ENCODE measurements around the gene IPO5.

IPO5 gene

GRCh38 chr13:98022210-98022609 is 68.7 kb downstream of the IPO5 start:
- no peak overlapping the region for H4K8ac ChIP-seq (ENCODE audit: low read depth, low read length)
- H3K4me1 ChIP-seq (ENCODE audit: control insufficient read depth in 2 of 2, insufficient read depth in 1 of 2, low read depth in 1 of 2, low read length in 2 of 2), result peaks cover 0 to 18% of the 10 kb centered on the region in 2 donors
- H3K9me3 ChIP-seq (replicated peaks in 1 of 2; ENCODE audit: control insufficient read depth in 2 of 2, insufficient read depth in 1 of 2, low read depth in 1 of 2, low read length in 2 of 2), result no peaks in the 10 kb centered on the region
- H3K4ac ChIP-seq (ENCODE audit: low read length), result no peak overlapping the region
- no peak overlapping the region for H3K23ac ChIP-seq (ENCODE audit: low read depth, low read length, poor library complexity)
- no peak overlapping the region for H3K18ac ChIP-seq (ENCODE audit: low read length)
- no peak overlapping the region for H2BK12ac ChIP-seq (ENCODE audit: low read length)
- H3K36me3 ChIP-seq (replicated peaks in 1 of 2; ENCODE audit: control insufficient read depth in 2 of 2, insufficient read depth in 2 of 2, low read length in 2 of 2), result peaks cover 25 to 77% of the 10 kb centered on the region in 2 donors
- no peak overlapping the region for H2BK120ac ChIP-seq (ENCODE audit: low read depth, low read length)
- WGBS, 2 donors (ENCODE audit: extremely low coverage in 2 of 2, insufficient read length in 2 of 2, insufficient replicate concordance in 1 of 2), result no CpG with 5 or more reads among the region's 1 CpG
- H2BK5ac ChIP-seq (ENCODE audit: low read length), result no peak overlapping the region
- H2AK5ac ChIP-seq (ENCODE audit: low read depth, low read length), result no peak overlapping the region
- H4K91ac ChIP-seq (ENCODE audit: low read depth, low read length, poor library complexity), result no peak overlapping the region
- no peak overlapping the region for H3K4me2 ChIP-seq (ENCODE audit: insufficient read depth, low read length, poor library complexity, severe bottlenecking)
- DNase-seq (ENCODE audit: low spot score), result no peak
- no peak overlapping the region for H3K4me3 ChIP-seq (ENCODE audit: low read length in 2 of 2)
- no peaks in the 10 kb centered on the region for H3K79me1 ChIP-seq (ENCODE audit: low read depth, low read length)
- no peak overlapping the region for H3K9ac ChIP-seq (ENCODE audit: low read depth, low read length, poor library complexity)
- no peaks in the 10 kb centered on the region for H3K27me3 ChIP-seq (ENCODE audit: control insufficient read depth in 3 of 3, insufficient read depth in 3 of 3, low read depth in 1 of 3, low read length in 3 of 3)
- H3K14ac ChIP-seq (ENCODE audit: low read length), result no peak overlapping the region
- no peak overlapping the region for H3K27ac ChIP-seq (replicated peaks; ENCODE audit: low read length)
- no peak overlapping the region for H2AFZ ChIP-seq (ENCODE audit: low read length)
- no peak overlapping the region for H2BK15ac ChIP-seq (ENCODE audit: low read length)

- H3K4me2 ChIP-seq (ENCODE audit: insufficient read depth, low read length, poor library complexity, severe bottlenecking), result no peak overlapping the region
- no peak overlapping the region for H2BK12ac ChIP-seq (ENCODE audit: low read length)
- no peak overlapping the region for H2BK5ac ChIP-seq (ENCODE audit: low read length)
- no peak overlapping the region for H4K91ac ChIP-seq (ENCODE audit: low read depth, low read length, poor library complexity)
- H2AFZ ChIP-seq (ENCODE audit: low read length), result no peak overlapping the region
- H3K27me3 ChIP-seq (ENCODE audit: control insufficient read depth in 3 of 3, insufficient read depth in 3 of 3, low read depth in 1 of 3, low read length in 3 of 3), result no peaks in the 10 kb centered on the region
- H2BK15ac ChIP-seq (ENCODE audit: low read length), result no peak overlapping the region
- no peaks in the 10 kb centered on the region for H3K79me1 ChIP-seq (ENCODE audit: low read depth, low read length)
- H3K9me3 ChIP-seq (replicated peaks in 1 of 2; ENCODE audit: control insufficient read depth in 2 of 2, insufficient read depth in 1 of 2, low read depth in 1 of 2, low read length in 2 of 2), result no peaks in the 10 kb centered on the region
- no peak for DNase-seq (ENCODE audit: low spot score)
- no peak overlapping the region for H3K14ac ChIP-seq (ENCODE audit: low read length)
- no peak overlapping the region for H3K4me3 ChIP-seq (ENCODE audit: low read length in 2 of 2)
- H3K4me1 ChIP-seq (ENCODE audit: control insufficient read depth in 2 of 2, insufficient read depth in 1 of 2, low read depth in 1 of 2, low read length in 2 of 2), result peaks cover 0 to 18% of the 10 kb centered on the region in 2 donors
- H4K8ac ChIP-seq (ENCODE audit: low read depth, low read length), result no peak overlapping the region
- H2AK5ac ChIP-seq (ENCODE audit: low read depth, low read length), result no peak overlapping the region
- no peak overlapping the region for H2BK120ac ChIP-seq (ENCODE audit: low read depth, low read length)
- peaks cover 6 to 43% of the 10 kb centered on the region in 2 donors for H3K36me3 ChIP-seq (replicated peaks in 1 of 2; ENCODE audit: control insufficient read depth in 2 of 2, insufficient read depth in 2 of 2, low read length in 2 of 2)
- no peak overlapping the region for H3K27ac ChIP-seq (replicated peaks; ENCODE audit: low read length)
- no peak overlapping the region for H3K18ac ChIP-seq (ENCODE audit: low read length)
- no peak overlapping the region for H3K9ac ChIP-seq (ENCODE audit: low read depth, low read length, poor library complexity)
- no CpG with 5 or more reads among the region's 7 CpGs for WGBS, 2 donors (ENCODE audit: extremely low coverage in 2 of 2, insufficient read length in 2 of 2, insufficient replicate concordance in 1 of 2)
- no peak overlapping the region for H3K23ac ChIP-seq (ENCODE audit: low read depth, low read length, poor library complexity)
- no peak overlapping the region for H3K4ac ChIP-seq (ENCODE audit: low read length)
These were observed 72.1 kb downstream of the IPO5 start for GRCh38 chr13:98025480-98026025.

DNA sequence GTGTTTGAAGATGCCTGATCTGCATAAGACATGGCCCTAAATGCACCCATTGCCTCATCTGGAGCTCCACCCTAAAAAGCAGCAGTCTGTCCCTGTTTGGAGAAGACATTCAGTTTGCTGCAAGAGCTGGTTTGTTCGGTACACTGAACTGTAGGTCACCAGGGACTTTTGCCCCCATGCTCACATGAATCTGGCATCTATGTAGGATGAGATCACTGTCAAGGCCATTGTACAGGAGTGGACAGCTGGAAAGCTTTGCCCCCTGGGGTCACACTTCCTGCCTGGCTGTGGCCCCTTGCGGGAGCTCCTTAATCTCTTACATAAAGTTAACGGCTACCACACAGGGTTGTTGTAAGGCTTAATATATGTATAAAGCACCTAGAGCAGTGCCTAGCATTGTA is 73.0 kb downstream of the IPO5 start:
- Histone ChIP-seq H3K4me1 (ENCODE audit: control insufficient read depth in 2 of 2, insufficient read depth in 1 of 2, low read depth in 1 of 2, low read length in 2 of 2) (peaks cover 0 to 22% of the 10 kb centered on the region in 2 donors), H3K9me3 (replicated peaks in 1 of 2; ENCODE audit: control insufficient read depth in 2 of 2, insufficient read depth in 1 of 2, low read depth in 1 of 2, low read length in 2 of 2) (no peaks in the 10 kb centered on the region), H3K27ac (replicated peaks; ENCODE audit: low read length) (no peak overlapping the region), H3K27me3 (ENCODE audit: control insufficient read depth in 3 of 3, insufficient read depth in 3 of 3, low read depth in 1 of 3, low read length in 3 of 3) (no peaks in the 10 kb centered on the region), H2BK120ac (ENCODE audit: low read depth, low read length) (no peak overlapping the region), H3K18ac (ENCODE audit: low read length) (no peak overlapping the region), H4K91ac (ENCODE audit: low read depth, low read length, poor library complexity) (no peak overlapping the region), H4K8ac (ENCODE audit: low read depth, low read length) (no peak overlapping the region), H3K23ac (ENCODE audit: low read depth, low read length, poor library complexity) (no peak overlapping the region), H2AK5ac (ENCODE audit: low read depth, low read length) (no peak overlapping the region), H2BK12ac (ENCODE audit: low read length) (no peak overlapping the region), H3K4ac (ENCODE audit: low read length) (no peak overlapping the region), H2BK5ac (ENCODE audit: low read length) (no peak overlapping the region), H3K36me3 (replicated peaks in 1 of 2; ENCODE audit: control insufficient read depth in 2 of 2, insufficient read depth in 2 of 2, low read length in 2 of 2) (peaks cover 4 to 34% of the 10 kb centered on the region in 2 donors), H3K4me3 (ENCODE audit: low read length in 2 of 2) (no peak overlapping the region), H3K9ac (ENCODE audit: low read depth, low read length, poor library complexity) (no peak overlapping the region), H3K79me1 (ENCODE audit: low read depth, low read length) (no peaks in the 10 kb centered on the region), H3K4me2 (ENCODE audit: insufficient read depth, low read length, poor library complexity, severe bottlenecking) (no peak overlapping the region), H2BK15ac (ENCODE audit: low read length) (no peak overlapping the region), H3K14ac (ENCODE audit: low read length) (no peak overlapping the region), H2AFZ (ENCODE audit: low read length) (no peak overlapping the region)
- WGBS, 2 donors (ENCODE audit: extremely low coverage in 2 of 2, insufficient read length in 2 of 2, insufficient replicate concordance in 1 of 2), result no CpG with 5 or more reads among the region's 3 CpGs
- DNase-seq (ENCODE audit: low spot score), result no peak

- H3K27me3 ChIP-seq (ENCODE audit: control insufficient read depth in 3 of 3, insufficient read depth in 3 of 3, low read depth in 1 of 3, low read length in 3 of 3), result no peaks in the 10 kb centered on the region
- no peak overlapping the region for H2BK120ac ChIP-seq (ENCODE audit: low read depth, low read length)
- no peak overlapping the region for H2AK5ac ChIP-seq (ENCODE audit: low read depth, low read length)
- no peak overlapping the region for H3K4ac ChIP-seq (ENCODE audit: low read length)
- H3K36me3 ChIP-seq (replicated peaks in 1 of 2; ENCODE audit: control insufficient read depth in 2 of 2, insufficient read depth in 2 of 2, low read length in 2 of 2), result no peaks in the 10 kb centered on the region
- H3K4me2 ChIP-seq (ENCODE audit: insufficient read depth, low read length, poor library complexity, severe bottlenecking), result no peak overlapping the region
- H2BK15ac ChIP-seq (ENCODE audit: low read length), result no peak overlapping the region
- no CpG with 5 or more reads among the region's 5 CpGs for WGBS, 2 donors (ENCODE audit: extremely low coverage in 2 of 2, insufficient read length in 2 of 2, insufficient replicate concordance in 1 of 2)
- H4K91ac ChIP-seq (ENCODE audit: low read depth, low read length, poor library complexity), result no peak overlapping the region
- H3K23ac ChIP-seq (ENCODE audit: low read depth, low read length, poor library complexity), result no peak overlapping the region
- H3K18ac ChIP-seq (ENCODE audit: low read length), result no peak overlapping the region
- no peak overlapping the region for H2BK12ac ChIP-seq (ENCODE audit: low read length)
- no peaks in the 10 kb centered on the region for H3K9me3 ChIP-seq (replicated peaks in 1 of 2; ENCODE audit: control insufficient read depth in 2 of 2, insufficient read depth in 1 of 2, low read depth in 1 of 2, low read length in 2 of 2)
- H3K14ac ChIP-seq (ENCODE audit: low read length), result no peak overlapping the region
- H3K79me1 ChIP-seq (ENCODE audit: low read depth, low read length), result no peaks in the 10 kb centered on the region
- H3K9ac ChIP-seq (ENCODE audit: low read depth, low read length, poor library complexity), result no peak overlapping the region
- H2AFZ ChIP-seq (ENCODE audit: low read length), result no peak overlapping the region
- H3K27ac ChIP-seq (replicated peaks; ENCODE audit: low read length), result peak overlapping the region; percentile 31
- H3K4me3 ChIP-seq (ENCODE audit: low read length in 2 of 2), result no peak overlapping the region
- DNase-seq (ENCODE audit: low spot score), result no peak
- peaks cover 4 to 5% of the 10 kb centered on the region in 2 donors for H3K4me1 ChIP-seq (ENCODE audit: control insufficient read depth in 2 of 2, insufficient read depth in 1 of 2, low read depth in 1 of 2, low read length in 2 of 2)
- no peak overlapping the region for H2BK5ac ChIP-seq (ENCODE audit: low read length)
- no peak overlapping the region for H4K8ac ChIP-seq (ENCODE audit: low read depth, low read length)
These were observed 78.7 kb downstream of the IPO5 start for GRCh38 chr13:98032168-98032567.

Data from neuronal stem cell (in vitro differentiated cells).